WTC11 (cell line): Measurements from ENCODE around the gene SBF2. TPM values are rescaled to one million over a fixed set of nuclear protein-coding genes. Genes with fewer than 3 reads are reported as not detected.
A peak's percentile ranks its signal among the peaks of the same experiment; 100 is the strongest.

ENCODE experiments used
- ATAC-seq: fragments of 200-7000 bp; cut with Tn5 transposase; 2 replicates; pipeline ENCODE4 v1.10.0; 2021; ENCODE audit warnings: mild to moderate bottlenecking, moderate library complexity
- CTCF ChIA-PET: fragments of 300-600 bp; sonication (Branson Sonifier 250); formaldehyde crosslinking; loops from one replicate; lab custom pipeline; 2021; ENCODE audit warnings: antibody characterized with exemption; lab: Charles Lee
- POLR2A ChIA-PET: fragments of 350-600 bp; sonication (Branson Sonifier 250); formaldehyde crosslinking; loops from one replicate; lab custom pipeline; 2021; ENCODE audit warnings: antibody characterized with exemption; lab: Charles Lee
- DNase-seq: peaks from one replicate; pipeline ENCODE4 v3.0.0; 2021; ENCODE audit warnings: low spot score
- H3K27ac Mint-ChIP-seq: 2 replicates; pipeline ENCODE4 v1.8.0; 2021; ENCODE audit warnings: mixed read lengths
- H3K27me3 Mint-ChIP-seq: 2 replicates; pipeline ENCODE4 v1.8.0; 2021; ENCODE audit warnings: low read depth, mild to moderate bottlenecking, moderate library complexity, mixed read lengths
- H3K36me3 Mint-ChIP-seq: 2 replicates; pipeline ENCODE4 v1.8.0; 2021; ENCODE audit warnings: mixed read lengths
- H3K4me1 Mint-ChIP-seq: 2 replicates; pipeline ENCODE4 v1.8.0; 2022; ENCODE audit warnings: mixed read lengths
- H3K4me3 Mint-ChIP-seq: 2 replicates; pipeline ENCODE4 v1.8.0; 2021; ENCODE audit warnings: mild to moderate bottlenecking, moderate library complexity, mixed read lengths
- H3K9me3 Mint-ChIP-seq: 2 replicates; pipeline ENCODE4 v1.8.0; 2021; ENCODE audit warnings: mixed read lengths
- CREB1 ChIP-seq: sonication (generic); formaldehyde crosslinking; IDR thresholded peaks from 2 replicates; pipeline ENCODE4 v1.8.0; 2023; ENCODE audit warnings: mild to moderate bottlenecking, missing genetic modification reagents
- ELF4 ChIP-seq: sonication (generic); formaldehyde crosslinking; IDR thresholded peaks from 2 replicates; pipeline ENCODE4 v1.8.1; 2022; ENCODE audit warnings: low read depth, mild to moderate bottlenecking, moderate library complexity, missing genetic modification reagents
- NFYB ChIP-seq: sonication (generic); formaldehyde crosslinking; conservative IDR thresholded peaks from 2 replicates; pipeline ENCODE4 v1.8.0; 2022; ENCODE audit warnings: low read depth, missing genetic modification reagents
- NR2C2 ChIP-seq: sonication (generic); formaldehyde crosslinking; IDR thresholded peaks from 2 replicates; pipeline ENCODE4 v1.8.0; 2022; ENCODE audit warnings: mild to moderate bottlenecking, missing genetic modification reagents
- SMAD3 ChIP-seq: sonication (generic); formaldehyde crosslinking; IDR thresholded peaks from 2 replicates; pipeline ENCODE4 v1.8.0; 2022; ENCODE audit warnings: missing genetic modification reagents, mild to moderate bottlenecking, borderline replicate concordance
- ZNF232 ChIP-seq: sonication (generic); formaldehyde crosslinking; IDR thresholded peaks from 2 replicates; pipeline ENCODE4 v1.8.0; 2022; ENCODE audit warnings: mild to moderate bottlenecking, missing genetic modification reagents
- ZNF423 ChIP-seq: fragments of 250-450 bp; sonication (Bioruptor Pico); IDR thresholded peaks from 2 replicates; pipeline ENCODE4 v2.1.2; 2022; ENCODE audit warnings: mild to moderate bottlenecking, moderate library complexity
- total RNA-seq: library from RNA; stranded (reverse); gene quantifications from 3 replicates; pipeline ENCODE4 v1.2.3, GENCODE V29; 2021
- TF ChIP-seq, protein P1 (sequence below): sonication (generic); formaldehyde crosslinking; IDR thresholded peaks from 2 replicates; pipeline ENCODE4 v1.8.1; 2022; ENCODE audit warnings: low read depth, missing genetic modification reagents, borderline replicate concordance
- TF ChIP-seq, protein P2 (sequence below): fragments of 250-450 bp; sonication (Bioruptor Pico); IDR thresholded peaks from 2 replicates; pipeline ENCODE4 v2.1.2; 2022; ENCODE audit warnings: mild to moderate bottlenecking, moderate library complexity
- TF ChIP-seq, protein P3 (sequence below): sonication (generic); formaldehyde crosslinking; IDR thresholded peaks from 2 replicates; pipeline ENCODE4 v1.8.1; 2023; ENCODE audit warnings: mild to moderate bottlenecking, missing genetic modification reagents, moderate library complexity
- TF ChIP-seq, protein P4 (sequence below): sonication (generic); formaldehyde crosslinking; conservative IDR thresholded peaks from 2 replicates; pipeline ENCODE4 v1.8.1; 2022; ENCODE audit warnings: mild to moderate bottlenecking, missing genetic modification reagents
- TF ChIP-seq, protein P5 (sequence below): fragments of 250-450 bp; sonication (Bioruptor Pico); IDR thresholded peaks from 2 replicates; pipeline ENCODE4 v1.9.0; 2021; ENCODE audit warnings: mild to moderate bottlenecking
- TF ChIP-seq, protein P6 (sequence below): fragments of 250-450 bp; sonication (Bioruptor Pico); IDR thresholded peaks from 2 replicates; pipeline ENCODE4 v1.9.0; 2021; ENCODE audit warnings: mild to moderate bottlenecking, borderline replicate concordance

SBF2 gene
- total RNA-seq, 1 experiment from 2014 or later, result 47.6 TPM

DNA sequence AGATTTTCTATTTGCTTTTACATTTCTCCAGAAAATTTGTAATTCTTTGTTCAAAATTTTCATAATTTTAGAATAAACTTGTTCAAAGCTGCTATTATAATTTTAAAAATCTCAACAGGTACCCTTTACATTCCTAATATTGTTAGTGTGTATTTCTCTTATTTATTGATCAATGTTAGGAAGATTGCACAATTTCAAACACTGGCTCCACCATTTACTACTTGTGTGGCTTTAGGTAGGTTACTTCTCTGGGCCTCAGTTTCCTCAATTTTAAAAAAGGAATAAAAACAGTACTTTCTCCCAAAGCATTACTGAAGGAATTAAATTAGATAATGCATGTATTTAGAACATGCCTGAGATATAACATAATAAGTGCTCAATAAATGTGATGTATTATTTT lies 180.2 kb downstream of the SBF2 start:
- Mint-ChIP-seq H3K4me1 (peaks cover 19% of the 10 kb centered on the region), H3K9me3 (peaks cover 19% of the 10 kb centered on the region), H3K4me3 (no peak overlapping the region), H3K27me3 (no peaks in the 10 kb centered on the region), H3K36me3 (peaks cover 17% of the 10 kb centered on the region), H3K27ac (no peak overlapping the region)
- ChIA-PET CTCF (no interaction called here), POLR2A (no interaction called here)
- ATAC-seq (no peak), DNase-seq (no peak)
- TF ChIP-seq, protein P1, sequence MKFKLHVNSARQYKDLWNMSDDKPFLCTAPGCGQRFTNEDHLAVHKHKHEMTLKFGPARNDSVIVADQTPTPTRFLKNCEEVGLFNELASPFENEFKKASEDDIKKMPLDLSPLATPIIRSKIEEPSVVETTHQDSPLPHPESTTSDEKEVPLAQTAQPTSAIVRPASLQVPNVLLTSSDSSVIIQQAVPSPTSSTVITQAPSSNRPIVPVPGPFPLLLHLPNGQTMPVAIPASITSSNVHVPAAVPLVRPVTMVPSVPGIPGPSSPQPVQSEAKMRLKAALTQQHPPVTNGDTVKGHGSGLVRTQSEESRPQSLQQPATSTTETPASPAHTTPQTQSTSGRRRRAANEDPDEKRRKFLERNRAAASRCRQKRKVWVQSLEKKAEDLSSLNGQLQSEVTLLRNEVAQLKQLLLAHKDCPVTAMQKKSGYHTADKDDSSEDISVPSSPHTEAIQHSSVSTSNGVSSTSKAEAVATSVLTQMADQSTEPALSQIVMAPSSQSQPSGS, result no peak
- TF ChIP-seq SMAD3 (CRISPR knock-in tag) (no peak), ZNF232 (no peak), CREB1 (CRISPR knock-in tag) (no peak), NR2C2 (CRISPR knock-in tag) (no peak), NFYB (CRISPR knock-in tag) (no peak)
- TF ChIP-seq, protein P2, sequence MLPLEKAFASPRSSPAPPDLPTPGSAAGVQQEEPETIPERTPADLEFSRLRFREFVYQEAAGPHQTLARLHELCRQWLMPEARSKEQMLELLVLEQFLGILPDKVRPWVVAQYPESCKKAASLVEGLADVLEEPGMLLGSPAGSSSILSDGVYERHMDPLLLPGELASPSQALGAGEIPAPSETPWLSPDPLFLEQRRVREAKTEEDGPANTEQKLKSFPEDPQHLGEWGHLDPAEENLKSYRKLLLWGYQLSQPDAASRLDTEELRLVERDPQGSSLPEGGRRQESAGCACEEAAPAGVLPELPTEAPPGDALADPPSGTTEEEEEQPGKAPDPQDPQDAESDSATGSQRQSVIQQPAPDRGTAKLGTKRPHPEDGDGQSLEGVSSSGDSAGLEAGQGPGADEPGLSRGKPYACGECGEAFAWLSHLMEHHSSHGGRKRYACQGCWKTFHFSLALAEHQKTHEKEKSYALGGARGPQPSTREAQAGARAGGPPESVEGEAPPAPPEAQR (CRISPR knock-in tag), result no peak
- TF ChIP-seq, protein P3, sequence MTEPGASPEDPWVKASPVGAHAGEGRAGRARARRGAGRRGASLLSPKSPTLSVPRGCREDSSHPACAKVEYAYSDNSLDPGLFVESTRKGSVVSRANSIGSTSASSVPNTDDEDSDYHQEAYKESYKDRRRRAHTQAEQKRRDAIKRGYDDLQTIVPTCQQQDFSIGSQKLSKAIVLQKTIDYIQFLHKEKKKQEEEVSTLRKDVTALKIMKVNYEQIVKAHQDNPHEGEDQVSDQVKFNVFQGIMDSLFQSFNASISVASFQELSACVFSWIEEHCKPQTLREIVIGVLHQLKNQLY (CRISPR knock-in tag), result no peak
- TF ChIP-seq, protein P4, sequence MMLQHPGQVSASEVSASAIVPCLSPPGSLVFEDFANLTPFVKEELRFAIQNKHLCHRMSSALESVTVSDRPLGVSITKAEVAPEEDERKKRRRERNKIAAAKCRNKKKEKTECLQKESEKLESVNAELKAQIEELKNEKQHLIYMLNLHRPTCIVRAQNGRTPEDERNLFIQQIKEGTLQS, result no peak
- TF ChIP-seq, protein P5, sequence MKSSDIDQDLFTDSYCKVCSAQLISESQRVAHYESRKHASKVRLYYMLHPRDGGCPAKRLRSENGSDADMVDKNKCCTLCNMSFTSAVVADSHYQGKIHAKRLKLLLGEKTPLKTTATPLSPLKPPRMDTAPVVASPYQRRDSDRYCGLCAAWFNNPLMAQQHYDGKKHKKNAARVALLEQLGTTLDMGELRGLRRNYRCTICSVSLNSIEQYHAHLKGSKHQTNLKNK (CRISPR knock-in tag), result no peak
- TF ChIP-seq, protein P6, sequence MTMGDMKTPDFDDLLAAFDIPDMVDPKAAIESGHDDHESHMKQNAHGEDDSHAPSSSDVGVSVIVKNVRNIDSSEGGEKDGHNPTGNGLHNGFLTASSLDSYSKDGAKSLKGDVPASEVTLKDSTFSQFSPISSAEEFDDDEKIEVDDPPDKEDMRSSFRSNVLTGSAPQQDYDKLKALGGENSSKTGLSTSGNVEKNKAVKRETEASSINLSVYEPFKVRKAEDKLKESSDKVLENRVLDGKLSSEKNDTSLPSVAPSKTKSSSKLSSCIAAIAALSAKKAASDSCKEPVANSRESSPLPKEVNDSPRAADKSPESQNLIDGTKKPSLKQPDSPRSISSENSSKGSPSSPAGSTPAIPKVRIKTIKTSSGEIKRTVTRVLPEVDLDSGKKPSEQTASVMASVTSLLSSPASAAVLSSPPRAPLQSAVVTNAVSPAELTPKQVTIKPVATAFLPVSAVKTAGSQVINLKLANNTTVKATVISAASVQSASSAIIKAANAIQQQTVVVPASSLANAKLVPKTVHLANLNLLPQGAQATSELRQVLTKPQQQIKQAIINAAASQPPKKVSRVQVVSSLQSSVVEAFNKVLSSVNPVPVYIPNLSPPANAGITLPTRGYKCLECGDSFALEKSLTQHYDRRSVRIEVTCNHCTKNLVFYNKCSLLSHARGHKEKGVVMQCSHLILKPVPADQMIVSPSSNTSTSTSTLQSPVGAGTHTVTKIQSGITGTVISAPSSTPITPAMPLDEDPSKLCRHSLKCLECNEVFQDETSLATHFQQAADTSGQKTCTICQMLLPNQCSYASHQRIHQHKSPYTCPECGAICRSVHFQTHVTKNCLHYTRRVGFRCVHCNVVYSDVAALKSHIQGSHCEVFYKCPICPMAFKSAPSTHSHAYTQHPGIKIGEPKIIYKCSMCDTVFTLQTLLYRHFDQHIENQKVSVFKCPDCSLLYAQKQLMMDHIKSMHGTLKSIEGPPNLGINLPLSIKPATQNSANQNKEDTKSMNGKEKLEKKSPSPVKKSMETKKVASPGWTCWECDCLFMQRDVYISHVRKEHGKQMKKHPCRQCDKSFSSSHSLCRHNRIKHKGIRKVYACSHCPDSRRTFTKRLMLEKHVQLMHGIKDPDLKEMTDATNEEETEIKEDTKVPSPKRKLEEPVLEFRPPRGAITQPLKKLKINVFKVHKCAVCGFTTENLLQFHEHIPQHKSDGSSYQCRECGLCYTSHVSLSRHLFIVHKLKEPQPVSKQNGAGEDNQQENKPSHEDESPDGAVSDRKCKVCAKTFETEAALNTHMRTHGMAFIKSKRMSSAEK (CRISPR knock-in tag), result no peak

DNA sequence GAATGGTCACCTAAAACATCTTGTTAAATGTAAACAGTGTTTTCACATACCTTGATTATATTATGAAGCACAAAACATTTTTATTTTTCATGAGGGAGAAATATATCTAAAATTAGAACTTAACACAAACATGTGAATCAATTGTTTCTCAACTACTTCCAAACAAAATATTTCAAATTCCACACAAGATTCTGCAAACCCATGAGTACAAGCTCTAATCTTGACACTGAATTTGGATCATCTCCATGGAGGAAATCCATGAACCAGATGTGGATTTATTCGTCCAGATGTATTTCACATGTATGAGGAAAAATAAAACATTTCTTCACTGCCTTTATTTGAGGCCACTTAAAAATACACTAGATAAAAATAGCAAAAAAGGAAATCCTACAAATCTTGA lies 184.2 kb downstream of the SBF2 start:
- Mint-ChIP-seq H3K27me3 (no peaks in the 10 kb centered on the region), H3K4me1 (peaks cover 21% of the 10 kb centered on the region), H3K27ac (peak overlapping the region; percentile 84), H3K36me3 (peaks cover 7% of the 10 kb centered on the region; the same call in 1 of the 2 replicates), H3K9me3 (peaks cover 9% of the 10 kb centered on the region), H3K4me3 (no peak overlapping the region)
- DNase-seq (no peak), ATAC-seq (no peak)
- CTCF ChIA-PET, result no interaction called here
- TF ChIP-seq ELF4 (no peak), SMAD3 (CRISPR knock-in tag) (no peak), NFYB (CRISPR knock-in tag) (no peak), ZNF423 (CRISPR knock-in tag) (no peak)
- POLR2A ChIA-PET, result no interaction called here
